Stimulated activated CD4-positive, alpha-beta T cell treated with anti-CD3 and anti-CD28 coated beads, Interleukin-1b, Interleukin-23, amount 100 ng/mL, for 1 hour (primary cell): ENCODE measurements around the gene SCN4B.

Experiments used
- DNase-seq, 2 donors: peaks; one replicate each; pipeline ENCODE4 v3.0.0-alpha.2; 2020; ENCODE audit warnings: low read depth in 2 of 2

SCN4B gene

DNA sequence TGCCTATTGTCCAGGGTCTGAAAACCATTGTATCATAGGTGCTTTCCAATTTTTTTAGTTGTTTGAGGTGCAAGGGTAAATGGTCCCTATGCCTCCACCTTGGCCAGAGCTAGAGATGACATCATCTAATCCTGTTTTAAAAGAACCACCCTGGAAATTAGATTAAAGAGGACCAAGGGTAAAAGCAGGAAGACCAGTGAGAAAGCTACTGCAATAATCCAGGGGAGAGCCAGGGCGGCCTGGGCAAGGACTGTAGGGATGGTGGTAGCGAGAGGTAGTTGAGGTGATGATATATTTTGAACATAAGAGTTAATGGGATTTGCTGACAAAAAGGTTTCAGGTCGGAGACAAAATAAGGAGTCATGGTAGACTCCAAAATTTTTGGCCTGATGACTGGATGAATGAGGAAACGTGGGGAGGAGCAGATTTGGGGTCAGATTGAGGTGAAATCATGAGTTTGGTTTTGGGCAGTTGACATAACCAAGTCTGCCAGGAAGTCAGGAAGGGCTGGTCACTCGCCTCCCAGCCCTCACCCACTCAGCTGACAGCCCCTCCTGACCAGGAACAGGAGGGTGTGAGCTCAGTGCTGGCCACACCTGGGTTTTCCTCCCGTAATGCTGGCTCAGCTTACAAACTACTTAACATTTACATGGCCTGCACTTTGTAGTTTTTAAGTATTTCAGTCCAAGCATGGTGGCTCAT lies 23.0 kb downstream of the SCN4B start:
- no peak for DNase-seq

DNA sequence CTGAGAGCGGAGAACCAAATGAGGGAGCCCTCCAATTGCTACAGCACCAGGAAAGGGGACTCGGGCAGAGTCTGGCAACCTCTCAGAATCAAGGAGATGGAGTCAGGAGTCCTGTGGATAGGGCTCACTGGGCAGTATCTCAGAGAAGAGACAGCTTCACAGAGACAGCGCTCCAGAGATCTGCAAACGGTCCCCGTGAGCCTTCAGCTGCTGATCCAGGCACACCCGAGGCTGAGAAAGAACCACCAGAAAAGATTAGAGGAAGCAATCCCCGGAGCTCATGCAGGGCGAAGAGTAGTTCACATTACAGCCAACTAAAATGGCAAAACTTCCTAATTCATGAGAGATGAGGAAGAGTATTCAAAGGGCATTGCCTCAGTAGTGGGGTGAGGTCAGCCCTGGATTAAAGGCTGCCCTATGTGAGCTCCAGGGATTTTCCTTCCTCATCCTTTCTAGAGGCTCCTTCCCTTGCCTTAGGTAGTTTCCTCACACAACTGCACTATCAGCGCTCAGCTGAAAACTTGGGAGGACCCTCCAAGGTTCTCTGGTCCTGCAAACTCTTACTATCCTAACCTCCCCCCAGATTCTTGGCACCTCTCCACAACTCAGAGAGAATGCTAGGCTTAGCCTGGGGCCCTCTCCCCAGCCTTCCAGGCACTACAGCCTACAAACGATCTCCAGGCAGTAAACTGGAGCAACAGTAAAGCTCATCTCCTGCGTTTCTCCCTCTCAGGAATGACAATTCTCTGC lies 23.7 kb downstream of the SCN4B start:
- no peak for DNase-seq

DNA sequence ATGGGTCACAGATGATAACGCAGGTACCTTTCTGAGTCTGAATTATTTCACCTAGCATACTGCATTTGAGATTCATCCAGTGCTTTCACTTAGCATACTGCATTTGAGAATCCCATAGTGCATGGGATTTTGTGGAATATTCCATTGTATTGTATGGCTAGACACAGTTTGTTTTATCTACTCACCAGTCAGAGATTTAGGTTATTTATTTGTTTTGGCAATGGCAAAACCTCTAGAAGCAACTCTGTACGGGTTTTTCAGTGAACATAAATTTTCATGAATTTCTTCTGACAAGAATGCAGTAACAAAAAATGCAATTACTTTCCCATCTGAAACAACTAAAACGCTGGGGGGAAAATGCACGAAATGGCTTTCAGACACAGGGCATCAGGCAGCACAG lies 24.3 kb downstream of the SCN4B start:
- no peak for DNase-seq

DNA sequence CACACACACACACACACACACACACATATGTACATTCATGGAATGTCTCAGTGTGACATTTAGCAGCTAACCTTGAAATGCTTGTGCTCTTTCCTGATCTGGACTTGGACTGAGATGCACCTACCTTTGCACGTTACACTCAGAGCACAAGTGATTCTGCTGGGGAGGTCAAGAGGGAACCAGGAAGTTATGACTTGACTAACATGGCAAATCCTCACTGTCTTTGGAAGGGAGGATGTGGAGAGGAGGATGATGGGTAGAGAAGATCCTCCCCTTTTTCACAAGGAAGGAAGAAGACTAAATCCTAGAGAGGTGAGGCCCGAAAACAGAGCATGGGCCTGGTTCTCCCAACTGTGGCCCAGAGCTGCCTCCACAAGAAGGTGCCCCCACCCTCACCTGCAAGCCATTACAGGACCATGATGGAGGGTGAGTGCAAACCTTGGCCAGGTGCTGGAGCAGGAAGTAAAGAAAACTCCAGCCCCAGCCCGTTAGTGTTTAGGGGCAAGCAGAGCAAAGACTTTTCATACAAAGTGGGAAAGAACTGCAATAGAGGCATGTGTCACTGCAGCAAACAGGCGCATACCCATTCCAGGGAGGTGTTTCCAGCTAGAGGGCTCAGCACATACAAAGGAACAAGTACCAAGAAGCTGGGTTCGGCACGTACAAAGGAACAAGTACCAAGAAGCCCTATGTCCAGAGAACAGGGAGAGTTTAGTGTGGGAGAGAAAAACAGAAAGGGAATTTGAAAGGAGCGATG lies 26.4 kb downstream of the SCN4B start:
- DNase-seq, result no peak

DNA sequence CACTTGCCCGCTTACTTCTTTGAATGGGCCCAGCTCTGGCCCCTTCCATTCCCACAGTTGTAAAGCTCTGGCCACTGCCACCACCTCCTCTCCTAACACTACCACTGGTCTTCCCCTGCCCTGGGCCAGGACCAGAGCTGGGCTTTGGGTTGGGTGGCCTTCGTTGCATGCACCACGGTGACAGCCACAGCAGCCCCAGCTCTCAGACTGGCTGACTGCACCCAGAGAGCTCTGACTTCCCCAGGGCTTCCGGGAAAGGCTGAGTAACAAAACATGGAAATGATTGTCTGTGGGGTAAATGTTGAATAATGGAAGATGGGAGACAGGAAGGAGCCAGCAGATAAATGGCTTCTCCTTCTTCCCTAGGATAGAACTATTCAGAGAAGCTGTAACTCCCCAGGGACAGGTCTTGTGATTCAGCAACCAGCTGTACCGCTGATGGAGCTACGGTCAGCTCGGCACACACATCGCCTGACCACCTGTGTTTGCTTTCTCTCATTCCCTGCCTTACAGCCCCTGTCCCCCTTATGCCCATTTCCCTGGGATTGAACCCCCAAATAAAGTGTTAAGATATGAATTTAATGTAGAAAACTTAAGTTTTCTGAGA lies 27.6 kb downstream of the SCN4B start:
- no peak for DNase-seq

DNA sequence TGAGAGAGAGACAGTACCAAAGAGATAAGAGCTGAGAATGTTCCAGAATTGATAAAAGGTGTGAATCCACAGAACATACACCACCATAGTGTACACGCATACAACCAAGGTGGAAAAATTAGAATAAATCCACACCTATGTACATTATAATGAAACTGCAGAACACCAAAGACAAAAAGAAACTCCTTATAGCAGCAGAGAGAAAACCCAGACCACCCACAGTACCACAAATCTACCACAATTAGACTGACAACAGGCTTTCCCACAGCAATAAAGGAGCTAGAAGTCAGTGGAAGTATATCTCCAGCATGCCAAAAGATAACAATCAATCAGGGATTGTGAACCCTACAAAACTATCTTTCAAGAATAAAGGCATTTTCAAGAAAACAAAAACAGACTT lies 31.8 kb downstream of the SCN4B start:
- no peak for DNase-seq

DNA sequence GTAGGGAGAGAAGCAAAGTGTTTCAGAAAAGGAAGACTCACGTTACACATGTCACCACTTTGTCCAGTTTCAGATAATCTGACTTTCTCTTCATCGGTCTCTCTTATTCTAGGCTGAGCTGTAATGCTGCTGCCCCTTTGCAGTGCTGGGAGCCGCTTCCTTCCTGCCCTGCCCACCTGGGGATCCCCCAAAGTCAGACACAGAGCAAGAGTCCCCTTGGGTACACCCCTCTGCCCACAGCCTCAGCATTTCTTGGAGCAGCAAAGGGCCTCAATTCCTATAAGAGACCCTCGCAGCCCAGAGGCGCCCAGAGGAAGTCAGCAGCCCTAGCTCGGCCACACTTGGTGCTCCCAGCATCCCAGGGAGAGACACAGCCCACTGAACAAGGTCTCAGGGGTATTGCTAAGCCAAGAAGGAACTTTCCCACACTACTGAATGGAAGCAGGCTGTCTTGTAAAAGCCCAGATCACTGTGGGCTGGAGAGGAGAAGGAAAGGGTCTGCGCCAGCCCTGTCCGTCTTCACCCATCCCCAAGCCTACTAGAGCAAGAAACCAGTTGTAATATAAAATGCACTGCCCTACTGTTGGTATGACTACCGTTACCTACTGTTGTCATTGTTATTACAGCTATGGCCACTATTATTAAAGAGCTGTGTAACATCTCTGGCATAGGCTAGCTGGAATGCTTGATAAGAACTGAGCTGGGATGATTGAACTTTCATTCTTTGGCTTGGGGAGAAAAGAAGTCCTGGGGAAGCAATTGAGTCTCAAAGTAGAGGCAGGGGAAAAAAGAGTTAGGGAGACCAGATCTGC lies 34.6 kb downstream of the SCN4B start:
- DNase-seq, result no peak

DNA sequence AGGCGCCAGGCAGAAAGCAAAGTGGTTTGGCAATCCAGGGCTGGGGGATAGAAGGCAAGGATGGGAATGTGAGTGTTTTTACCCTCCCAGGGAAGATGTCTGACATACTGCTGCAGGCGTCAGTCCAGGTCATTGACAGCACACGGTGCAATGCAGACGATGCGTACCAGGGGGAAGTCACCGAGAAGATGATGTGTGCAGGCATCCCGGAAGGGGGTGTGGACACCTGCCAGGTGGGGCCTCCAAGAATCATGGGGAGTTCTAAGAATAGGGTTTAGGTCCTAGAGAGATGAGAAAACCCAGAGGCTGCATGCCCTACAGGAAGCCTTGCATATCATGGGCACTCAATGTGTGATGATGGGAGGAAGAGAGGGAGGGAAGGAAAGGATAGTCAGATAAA lies 37.6 kb downstream of the SCN4B start:
- no peak for DNase-seq

DNA sequence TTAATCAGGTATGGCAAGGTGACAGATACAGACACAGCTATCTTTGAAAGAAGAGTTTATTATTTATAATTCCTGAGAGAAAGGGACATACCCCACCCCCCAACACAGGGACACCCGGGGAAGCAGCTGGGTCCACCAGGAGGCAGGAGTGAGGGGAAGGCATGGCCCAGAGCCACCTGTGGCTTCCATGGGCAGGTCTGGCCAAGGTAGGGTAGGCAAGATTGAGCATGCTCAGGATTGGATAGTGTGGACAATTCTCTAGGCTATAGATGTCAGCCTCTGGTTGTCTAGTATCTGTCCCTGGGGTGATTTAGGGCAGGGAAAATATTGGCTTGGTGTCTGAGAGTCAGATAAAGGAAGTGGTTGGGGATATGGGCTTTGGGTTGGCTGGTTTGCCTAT lies 38.4 kb downstream of the SCN4B start:
- no peak for DNase-seq

DNA sequence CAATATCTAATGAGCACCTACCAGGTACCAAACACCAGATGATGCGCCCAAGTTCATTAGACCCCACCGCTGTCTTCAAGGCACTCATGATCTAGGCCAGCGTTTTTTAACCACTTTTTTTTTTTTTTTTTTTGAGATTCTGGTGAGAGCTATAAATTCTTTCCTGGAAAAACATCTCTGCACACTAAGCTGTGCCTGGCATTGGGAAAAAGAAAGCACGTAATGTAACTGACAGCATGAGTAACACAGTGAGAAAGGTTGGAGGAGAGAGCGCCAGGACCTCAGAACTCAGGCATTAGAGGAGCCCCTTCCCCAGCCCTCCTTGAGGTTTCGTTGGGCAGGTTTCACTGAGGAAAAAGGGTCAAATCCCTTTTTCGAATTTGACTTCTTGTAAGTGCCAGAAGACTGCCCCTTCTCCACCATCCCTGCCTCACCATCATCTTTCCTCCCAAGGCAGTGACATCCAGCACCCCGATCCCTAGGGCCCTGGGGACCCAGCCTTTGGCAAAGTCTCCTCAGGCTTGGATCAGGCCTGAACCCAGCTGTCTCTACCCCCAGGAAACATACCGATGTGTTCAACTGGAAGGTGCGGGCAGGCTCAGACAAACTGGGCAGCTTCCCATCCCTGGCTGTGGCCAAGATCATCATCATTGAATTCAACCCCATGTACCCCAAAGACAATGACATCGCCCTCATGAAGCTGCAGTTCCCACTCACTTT lies 39.8 kb downstream of the SCN4B start:
- no peak for DNase-seq

DNA sequence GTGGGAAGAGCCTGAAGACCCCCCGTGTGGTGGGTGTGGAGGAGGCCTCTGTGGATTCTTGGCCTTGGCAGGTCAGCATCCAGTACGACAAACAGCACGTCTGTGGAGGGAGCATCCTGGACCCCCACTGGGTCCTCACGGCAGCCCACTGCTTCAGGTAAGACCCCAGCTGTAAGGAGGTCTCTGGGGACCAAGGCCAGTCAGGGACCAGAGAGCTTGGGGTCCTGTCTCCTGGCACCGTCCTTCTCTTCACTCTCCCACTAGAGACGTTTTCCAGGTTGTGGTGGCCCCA lies 40.9 kb downstream of the SCN4B start:
- DNase-seq, result no peak

DNA sequence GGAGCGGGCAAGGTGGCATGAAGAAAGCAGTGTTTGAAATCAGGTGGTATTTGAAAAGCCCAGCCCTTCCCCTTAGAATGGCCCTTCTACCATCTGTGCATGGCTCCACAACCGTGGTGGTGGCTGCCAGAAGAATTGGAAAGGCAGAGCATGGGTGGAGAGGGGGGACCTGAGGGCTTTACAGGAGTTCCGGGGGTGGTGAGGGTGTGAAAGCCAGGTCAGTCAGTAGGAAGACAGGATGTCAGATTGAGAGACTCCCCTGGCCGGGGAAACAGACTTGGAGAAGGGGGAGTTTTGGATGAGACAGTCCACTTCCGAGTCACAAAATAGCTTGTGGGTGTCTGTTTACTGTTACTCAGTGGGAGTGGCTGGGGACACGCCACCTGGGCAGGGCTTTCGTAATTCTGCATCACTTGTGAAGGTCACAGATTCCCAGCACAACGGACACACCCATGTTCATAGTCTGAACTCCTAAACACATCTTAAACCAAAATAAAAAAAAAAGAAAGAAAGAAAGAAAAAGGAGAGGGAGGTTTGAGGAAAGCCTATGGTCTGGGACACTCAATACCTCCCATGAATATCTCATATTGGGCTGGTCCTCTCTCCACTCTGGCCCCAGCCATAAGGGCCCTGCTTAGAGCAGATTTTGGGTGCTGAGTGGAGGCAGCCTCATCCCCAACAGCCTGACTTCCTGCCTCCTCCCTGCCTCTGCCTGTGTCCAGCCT lies 41.4 kb downstream of the SCN4B start:
- DNase-seq, result no peak

DNA sequence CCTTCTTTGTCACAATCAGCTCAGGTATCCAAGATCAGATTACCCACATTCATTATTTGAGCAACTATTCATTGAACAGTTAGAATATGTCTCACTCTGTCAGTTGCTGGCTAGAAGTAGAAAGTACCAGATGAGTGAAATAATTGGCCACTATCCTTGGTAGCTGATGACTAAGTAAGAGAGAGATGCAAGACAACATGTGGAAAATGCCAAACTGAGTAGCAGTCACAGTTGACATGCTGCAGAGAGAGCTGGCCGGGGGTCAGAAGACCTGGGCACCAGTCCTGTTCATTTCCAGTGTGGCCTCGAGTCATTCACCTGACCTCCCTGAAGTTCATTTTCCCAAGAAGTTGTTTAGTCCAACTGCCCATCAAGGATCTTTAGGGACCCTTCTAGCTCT lies 43.4 kb downstream of the SCN4B start:
- no peak for DNase-seq

DNA sequence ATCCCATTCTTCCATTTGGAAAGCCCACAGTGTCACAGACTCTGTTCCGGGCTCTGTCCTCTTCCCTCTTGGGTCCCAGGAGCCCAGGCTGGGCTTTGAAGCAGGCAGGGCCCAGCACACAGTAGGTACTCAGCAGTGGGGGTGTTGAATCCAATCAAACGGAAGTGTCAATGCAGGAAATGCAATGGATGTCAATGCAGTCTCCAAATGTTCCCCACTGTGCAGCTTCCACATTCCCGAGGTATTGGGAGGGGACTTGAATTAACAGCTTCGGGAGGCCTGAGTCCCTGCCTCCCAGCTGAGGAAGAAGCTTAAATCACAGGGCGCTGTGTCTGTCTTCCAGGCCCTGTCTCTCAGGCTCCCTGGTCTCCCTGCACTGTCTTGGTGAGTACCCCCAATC lies 44.1 kb downstream of the SCN4B start:
- no peak for DNase-seq

DNA sequence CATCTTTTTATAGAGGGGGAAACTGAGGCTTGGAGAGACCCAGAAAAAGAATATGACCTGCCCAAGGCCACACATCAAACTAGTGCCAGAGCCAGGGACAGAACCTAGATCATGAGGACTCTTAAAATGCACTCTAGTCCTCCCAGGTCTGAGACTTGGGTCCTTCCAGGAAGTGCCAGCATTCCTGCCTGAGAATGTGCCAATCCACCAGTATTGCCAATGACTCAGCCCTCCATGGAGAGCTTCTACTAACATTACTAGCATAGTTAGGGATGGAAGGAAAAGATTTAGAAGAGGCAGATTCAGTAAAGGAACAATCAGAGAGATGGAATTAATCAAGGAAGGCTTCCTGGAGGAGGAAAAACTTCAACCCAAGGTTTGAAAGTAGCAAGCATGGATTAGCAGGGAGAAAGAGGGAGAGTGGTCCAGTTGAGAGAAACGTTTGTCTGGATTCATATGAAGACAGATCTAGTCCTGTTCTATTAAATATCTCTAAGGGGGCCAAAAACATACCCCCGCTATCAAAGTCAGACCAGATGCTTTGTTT lies 45.8 kb downstream of the SCN4B start:
- DNase-seq, result no peak

DNA sequence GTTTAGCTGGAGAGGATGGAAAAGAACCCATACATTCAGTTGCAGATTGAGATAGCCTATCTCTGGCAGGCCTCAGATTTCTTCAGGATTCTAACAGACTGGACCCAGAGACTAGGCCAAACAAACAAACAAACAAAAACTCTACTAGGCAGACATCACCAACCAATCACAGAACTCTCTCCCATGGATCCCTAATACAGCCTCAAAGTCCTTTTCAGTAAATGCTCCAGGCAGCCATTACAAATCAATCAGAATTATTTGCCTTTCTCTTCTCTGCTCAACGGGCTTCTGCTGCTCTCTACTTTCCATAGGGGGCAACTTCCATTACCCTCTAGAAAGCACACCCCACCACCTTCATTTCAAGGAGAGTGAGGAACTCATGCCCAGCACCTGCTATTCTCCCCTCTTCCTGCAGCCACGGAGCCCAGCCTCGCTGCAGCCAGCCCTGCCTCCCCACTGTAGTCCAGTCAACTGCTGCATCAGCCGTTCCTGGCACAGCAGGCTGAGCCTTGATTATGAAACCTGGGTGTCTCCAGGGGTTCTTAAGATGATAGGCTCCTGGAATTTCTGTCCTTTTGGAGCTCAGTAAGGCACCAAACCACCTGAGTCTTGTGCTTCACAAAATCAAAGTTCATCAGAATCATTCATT lies 46.8 kb downstream of the SCN4B start:
- DNase-seq, result no peak

DNA sequence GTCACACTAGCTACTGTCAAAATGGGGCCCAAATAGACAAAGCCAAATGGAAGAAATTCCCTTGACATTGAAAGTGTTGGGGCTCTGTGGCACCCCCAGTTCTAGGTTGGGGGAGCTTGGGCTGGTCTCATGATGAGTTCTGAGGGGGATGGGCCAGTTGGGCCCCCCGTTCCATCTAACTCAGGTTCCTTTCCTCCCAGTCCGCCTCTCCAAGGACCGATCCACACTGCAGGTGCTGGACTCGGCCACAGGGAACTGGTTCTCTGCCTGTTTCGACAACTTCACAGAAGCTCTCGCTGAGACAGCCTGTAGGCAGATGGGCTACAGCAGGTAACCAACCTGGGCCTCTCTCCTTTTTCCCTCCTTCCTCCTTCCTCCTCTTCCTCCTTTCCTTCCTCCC lies 48.1 kb downstream of the SCN4B start:
- DNase-seq, result no peak

DNA sequence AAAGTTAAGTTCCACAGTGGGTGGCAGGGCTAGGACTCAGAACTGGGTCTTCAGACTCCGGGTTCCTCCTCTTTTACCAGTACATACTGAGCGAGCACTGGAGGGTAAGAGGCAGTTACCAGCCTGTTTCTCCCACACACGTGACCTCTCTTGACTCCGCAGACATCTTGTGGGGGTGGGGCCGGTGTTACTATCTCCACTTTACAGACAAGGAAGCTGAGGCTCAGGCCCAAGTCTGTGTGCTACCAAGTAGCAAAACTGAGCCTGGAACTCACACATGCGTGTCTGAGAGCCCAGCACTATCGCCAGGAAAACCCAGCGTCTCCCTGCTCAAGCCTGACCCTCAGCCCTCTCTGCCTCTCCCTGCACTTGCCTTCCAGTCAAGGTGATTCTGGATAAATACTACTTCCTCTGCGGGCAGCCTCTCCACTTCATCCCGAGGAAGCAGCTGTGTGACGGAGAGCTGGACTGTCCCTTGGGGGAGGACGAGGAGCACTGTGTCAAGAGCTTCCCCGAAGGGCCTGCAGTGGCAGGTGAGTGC lies 49.8 kb downstream of the SCN4B start:
- DNase-seq, result no peak

DNA sequence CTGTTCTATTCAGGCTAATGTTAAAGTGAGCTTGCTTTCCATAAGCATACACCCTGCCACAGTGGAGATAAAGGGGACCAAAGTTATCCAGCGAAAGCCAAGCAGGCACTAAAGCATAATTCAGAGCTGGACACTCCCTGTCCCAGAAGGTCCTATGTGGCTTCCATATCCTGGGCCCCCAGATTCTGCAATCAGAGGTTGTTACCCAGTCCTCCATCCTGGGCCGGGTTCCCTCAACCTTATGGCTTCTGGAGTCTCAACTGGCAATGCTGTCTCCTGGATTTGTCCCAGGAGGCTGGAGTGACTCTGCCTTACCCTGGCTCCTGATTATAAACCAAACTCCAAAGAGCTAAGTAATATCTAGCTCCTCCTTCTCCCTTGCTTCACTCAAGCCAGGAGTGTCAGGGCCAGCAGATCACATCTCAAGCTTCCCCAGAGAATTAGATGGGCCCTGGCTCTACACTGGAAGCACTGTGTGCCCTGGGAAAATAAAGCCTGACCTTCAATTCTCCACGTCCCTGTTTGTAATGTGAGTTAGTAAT lies 51.9 kb downstream of the SCN4B start:
- DNase-seq, result no peak
